ENCODE data around the gene GBX2.

Gene GBX2

GRCh38 chr2:236169741-236170589 lies 1.8 kb upstream of the GBX2 start:
- DNase-seq (ENCODE audit: low read depth in 1 of 2, low spot score in 1 of 2) = no peak

- DNase-seq (ENCODE audit: low read depth in 1 of 2, low spot score in 1 of 2) = no peak
These were observed 1.1 kb upstream of the GBX2 start for GRCh38 chr2:236169151-236169721.

- no peak for DNase-seq (ENCODE audit: low read depth in 1 of 2, low spot score in 1 of 2)
These were observed 683 bp downstream of the GBX2 start for GRCh38 chr2:236167297-236168109.

DNA sequence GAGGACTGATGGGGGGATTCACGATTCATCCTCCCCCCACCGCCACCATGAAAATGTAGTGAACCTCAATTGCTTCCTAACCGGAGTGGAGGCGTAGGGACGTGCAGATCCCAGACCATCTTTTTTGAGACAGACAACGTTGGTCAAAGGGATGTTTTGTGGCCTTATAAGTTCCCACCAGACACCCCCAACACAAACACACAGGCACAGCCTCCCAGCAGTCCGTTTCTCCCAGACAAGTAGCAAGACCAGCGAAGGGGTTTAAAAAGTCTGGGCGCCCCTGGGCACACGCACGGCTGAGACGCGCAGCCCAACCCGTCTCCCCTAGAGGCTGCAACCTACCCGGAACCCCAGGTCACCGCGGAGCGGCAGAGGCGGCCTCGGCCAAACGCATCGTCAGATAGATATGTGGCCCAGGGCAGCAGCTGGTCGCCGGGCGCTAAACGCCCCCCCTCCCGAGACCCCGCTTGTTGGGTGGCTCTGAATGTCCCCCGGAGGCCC lies 1.3 kb downstream of the GBX2 start:
- DNase-seq (ENCODE audit: low read depth in 1 of 2, low spot score in 1 of 2) = no peak

DNA sequence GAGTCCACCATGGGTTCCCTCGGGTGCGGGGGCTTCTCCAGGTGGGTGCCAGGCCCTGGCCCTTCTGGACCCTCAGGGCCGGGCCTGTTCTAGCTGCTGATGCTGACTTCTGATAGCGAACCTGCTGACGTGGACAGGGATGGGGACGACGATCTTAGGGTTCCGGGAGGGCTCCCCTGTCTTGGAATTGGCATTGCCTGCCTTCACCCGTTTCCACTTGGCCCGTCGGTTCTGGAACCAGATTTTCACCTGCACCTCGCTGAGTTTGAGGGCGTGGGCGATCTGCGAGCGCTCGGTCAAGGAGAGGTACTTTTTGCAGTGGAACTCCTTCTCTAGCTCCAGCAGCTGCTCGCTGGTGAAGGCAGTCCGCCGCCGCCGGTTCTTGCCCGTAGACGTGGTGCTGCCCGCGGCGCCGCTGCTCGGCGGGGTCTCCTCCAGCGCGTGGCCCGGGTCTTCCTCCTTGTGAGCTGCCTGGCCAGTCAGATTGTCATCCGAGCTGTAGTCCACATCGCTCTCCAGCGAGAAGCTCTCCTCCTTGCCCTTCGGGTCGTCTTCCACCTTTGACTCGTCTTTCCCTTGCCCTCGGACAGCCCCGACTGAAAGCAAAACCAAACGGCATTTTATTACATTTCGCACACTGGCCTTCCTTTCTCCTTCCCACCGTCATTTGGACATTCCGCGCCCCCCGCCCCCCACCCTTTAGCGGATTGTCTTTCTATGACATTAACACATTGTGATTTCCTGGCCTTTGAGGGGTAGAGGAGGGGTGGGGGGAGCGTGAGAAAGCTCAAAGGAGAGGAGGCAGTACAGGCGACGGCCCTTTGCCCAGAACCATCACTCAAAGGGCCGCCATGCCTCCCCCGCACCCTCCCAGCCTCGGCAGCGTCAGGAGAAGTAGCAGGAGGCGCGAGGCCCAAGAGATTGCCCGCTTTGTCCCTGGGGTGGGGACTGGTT lies 2.1 kb downstream of the GBX2 start:
- DNase-seq (ENCODE audit: low read depth in 1 of 2, low spot score in 1 of 2) = no peak

DNA sequence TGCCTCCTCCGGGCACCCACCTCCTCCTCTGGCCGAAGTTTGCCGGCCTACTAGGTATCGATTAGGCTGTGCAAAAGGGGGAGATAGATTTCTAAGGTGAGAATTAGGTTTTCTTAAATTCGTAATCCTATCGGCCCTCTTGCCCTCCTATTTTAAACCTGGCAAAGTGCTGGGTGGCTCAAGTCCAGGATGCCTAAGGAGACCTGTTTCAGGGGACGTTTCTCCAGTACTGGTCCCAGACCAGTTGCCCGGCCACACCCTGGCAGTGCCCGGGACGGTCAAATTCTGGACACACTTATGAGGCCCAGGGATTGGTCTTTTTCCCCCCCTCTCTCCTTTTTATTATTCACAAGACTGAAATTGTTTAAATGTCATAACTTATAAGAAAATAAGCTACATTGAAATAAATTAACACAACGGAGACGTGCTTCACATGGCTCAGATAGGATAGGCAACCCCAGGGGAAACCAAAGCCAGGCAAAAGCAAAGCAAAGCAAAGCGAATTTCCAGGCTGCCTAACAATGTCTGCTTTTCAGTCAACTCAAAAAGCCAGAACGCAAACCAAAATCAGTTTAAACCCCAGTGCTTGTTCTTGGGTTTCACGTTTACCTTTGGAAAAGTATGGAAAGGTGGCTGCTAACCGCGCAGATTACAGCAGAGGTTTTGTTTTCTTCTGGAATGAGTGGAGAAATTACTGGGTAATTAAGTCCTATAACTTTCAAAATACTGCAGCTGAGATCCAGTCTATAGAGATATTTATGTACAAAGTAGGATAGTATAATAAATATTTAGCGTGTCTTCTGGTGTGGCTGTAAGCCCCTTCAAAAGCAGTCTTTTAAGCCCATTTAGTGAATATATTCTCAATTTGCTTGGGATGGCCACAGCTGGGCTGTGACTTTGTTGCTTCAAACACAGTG lies 3.0 kb downstream of the GBX2 start:
- no peak for DNase-seq (ENCODE audit: low read depth in 1 of 2, low spot score in 1 of 2)

DNA sequence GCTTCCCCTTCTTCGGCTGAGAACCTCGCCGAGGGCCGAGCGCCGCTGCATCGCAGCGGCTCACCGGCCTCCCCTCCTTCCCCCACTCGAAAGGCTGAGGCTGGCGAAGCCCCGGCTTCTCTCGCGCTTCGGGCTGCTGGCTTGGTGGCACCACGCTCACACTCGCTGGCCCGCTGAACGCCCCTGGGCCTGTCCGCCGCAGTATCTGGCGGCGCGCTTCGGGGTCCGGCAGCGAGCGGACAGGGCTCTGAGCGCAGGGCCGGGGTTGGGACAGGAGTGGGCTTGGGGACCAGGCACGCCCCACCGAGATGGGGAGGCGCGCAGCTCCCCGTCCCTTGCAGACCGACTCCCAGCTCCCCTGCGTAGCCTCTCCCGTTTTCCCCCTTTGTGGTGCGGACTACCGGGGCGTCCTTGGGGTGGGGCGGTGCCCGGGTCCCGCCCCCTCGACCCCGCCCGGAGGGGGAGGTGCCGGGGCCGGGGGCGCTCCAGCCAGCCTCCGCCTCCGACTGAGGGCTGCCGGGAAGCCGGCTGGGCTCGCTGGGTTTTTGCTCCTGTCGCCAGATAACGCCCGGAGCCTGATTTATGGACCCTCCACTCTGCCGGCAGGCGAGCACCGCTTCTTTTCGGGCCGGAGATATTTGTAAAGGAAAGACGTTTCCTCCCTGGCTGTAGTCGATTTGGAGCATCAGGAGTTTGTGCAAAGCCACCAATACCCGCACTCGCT lies 3.8 kb downstream of the GBX2 start:
- DNase-seq (ENCODE audit: low read depth in 1 of 2, low spot score in 1 of 2) = no peak

- no peak for DNase-seq (ENCODE audit: low read depth in 1 of 2, low spot score in 1 of 2)
These were observed 4.5 kb downstream of the GBX2 start for GRCh38 chr2:236163471-236164200.

GRCh38 chr2:236162882-236163470 lies 5.2 kb downstream of the GBX2 start:
- no peak for DNase-seq (ENCODE audit: low read depth in 1 of 2, low spot score in 1 of 2)

GRCh38 chr2:236162031-236162845 lies 5.9 kb downstream of the GBX2 start:
- DNase-seq (ENCODE audit: low read depth in 1 of 2, low spot score in 1 of 2) = no peak

DNA sequence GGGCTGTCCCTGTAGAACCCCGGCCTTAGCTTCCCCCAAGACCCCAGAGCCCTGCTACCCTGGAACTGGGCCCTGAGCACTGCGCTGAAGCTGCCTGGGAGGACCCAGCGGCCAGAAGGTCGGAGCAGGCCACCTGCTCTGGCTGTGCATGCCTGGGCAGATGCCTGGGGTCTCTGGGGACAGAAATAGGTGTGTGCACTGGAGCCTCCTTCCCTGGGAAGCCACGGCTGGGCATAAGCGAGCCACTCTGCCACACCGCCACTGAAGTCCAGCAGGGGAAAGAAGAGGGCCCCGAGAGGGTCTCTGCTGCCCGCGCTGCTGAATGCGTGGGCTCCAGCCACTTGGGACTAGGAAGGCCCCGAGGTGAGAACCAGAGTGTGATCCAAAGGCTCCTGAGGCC lies 6.7 kb downstream of the GBX2 start:
- DNase-seq (ENCODE audit: low read depth in 1 of 2, low spot score in 1 of 2) = no peak

- no peak for DNase-seq (ENCODE audit: low read depth in 1 of 2, low spot score in 1 of 2)
These were observed 7.1 kb downstream of the GBX2 start for GRCh38 chr2:236161082-236161462.

GRCh38 chr2:236160366-236161081 lies 7.7 kb downstream of the GBX2 start:
- DNase-seq (ENCODE audit: low read depth in 1 of 2, low spot score in 1 of 2) = no peak

GRCh38 chr2:236159778-236160170 lies 8.4 kb downstream of the GBX2 start:
- no peak for DNase-seq (ENCODE audit: low read depth in 1 of 2, low spot score in 1 of 2)

DNA sequence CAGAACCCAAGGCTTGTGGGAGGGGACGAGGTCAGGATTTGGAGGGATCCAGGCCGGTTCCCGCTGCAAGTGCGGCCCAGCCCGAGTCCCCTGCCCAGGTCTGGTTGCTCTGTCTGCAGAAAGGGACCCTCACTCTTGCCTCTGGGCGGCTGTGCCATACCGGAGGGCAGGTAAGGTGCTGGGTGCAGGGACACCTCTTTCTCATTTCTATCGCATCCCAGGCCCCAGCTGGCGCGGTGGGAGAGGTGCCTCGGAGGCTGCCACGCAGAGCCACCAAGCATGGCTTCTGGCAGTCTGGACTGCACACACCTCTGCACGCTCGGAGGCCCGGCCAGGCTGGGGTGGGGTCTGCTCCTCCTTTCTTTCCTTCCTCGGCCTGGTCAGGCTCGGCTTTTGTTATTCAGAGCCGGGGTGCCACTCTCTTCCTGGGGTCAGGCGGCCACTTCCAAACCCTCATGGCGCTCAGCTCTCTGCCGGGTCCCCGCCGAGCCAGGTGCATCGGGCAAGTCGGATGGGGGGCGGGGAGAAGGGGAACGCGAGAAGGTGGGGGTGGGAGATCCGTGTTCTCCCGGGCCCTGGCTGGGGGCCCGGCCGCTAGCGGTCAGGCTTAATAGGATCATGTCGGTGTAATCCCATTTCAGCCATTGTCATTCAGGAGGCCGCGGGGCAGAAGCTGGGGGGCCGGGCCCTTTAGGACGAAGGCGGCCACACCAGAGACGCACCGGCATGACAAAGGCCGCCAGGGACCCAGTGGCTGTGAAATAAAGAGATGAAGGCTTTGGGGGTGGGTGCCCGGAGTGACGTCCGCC lies 9.0 kb downstream of the GBX2 start:
- no peak for DNase-seq (ENCODE audit: low read depth in 1 of 2, low spot score in 1 of 2)

All from activated CD4-positive, alpha-beta T cell treated with anti-CD3 and anti-CD28 coated beads, Interleukin-2, amount 50 U/mL, for 24 hours (primary cell).